GM12878 (cell line): ENCODE measurements around the gene TPGS1. TPM values are rescaled to one million over a fixed set of nuclear protein-coding genes. Genes with fewer than 3 reads are reported as not detected.

Experiments used
- CBFB ChIP-seq: IDR thresholded peaks from 2 replicates; pipeline ENCODE4 v1.6.1; 2016; ENCODE audit warnings: antibody characterized with exemption, low read depth
- CHD2 ChIP-seq: IDR thresholded peaks from 2 replicates; pipeline ENCODE4 v1.6.1; 2011; ENCODE audit warnings: low read depth, low read length, improper control_type of control experiment, borderline replicate concordance
- DPF2 ChIP-seq: fragments of 450-650 bp; IDR thresholded peaks from 2 replicates; pipeline ENCODE4 v1.6.1; 2017; ENCODE audit warnings: mild to moderate bottlenecking
- E2F4 ChIP-seq: IDR thresholded peaks from 2 replicates; pipeline ENCODE4 v1.6.1; 2012; ENCODE audit warnings: low read depth, low read length, improper control_type of control experiment
- ESRRA ChIP-seq: IDR thresholded peaks from 2 replicates; pipeline ENCODE4 v1.6.1; 2012; ENCODE audit warnings: mild to moderate bottlenecking, low read length, improper control_type of control experiment
- IKZF1 ChIP-seq: fragments of 450-650 bp; conservative IDR thresholded peaks from 2 replicates; pipeline ENCODE4 v1.6.1; 2017; ENCODE audit warnings: antibody characterized with exemption, mild to moderate bottlenecking
- KLF5 ChIP-seq: fragments of 450-650 bp; IDR thresholded peaks from 2 replicates; pipeline ENCODE4 v1.6.1; 2014; ENCODE audit warnings: mild to moderate bottlenecking; ENCODE audit not compliant: partially characterized antibody
- NFXL1 ChIP-seq: fragments of 450-650 bp; IDR thresholded peaks from 2 replicates; pipeline ENCODE4 v1.6.1; 2017; ENCODE audit warnings: antibody characterized with exemption, mild to moderate bottlenecking, borderline replicate concordance
- NR2C1 ChIP-seq: fragments of 450-650 bp; IDR thresholded peaks from 2 replicates; pipeline ENCODE4 v1.6.1; 2017; ENCODE audit warnings: antibody characterized with exemption, mild to moderate bottlenecking, moderate library complexity
- NR2F1 ChIP-seq: fragments of 450-650 bp; conservative IDR thresholded peaks from 2 replicates; pipeline ENCODE4 v1.6.1; 2017; ENCODE audit warnings: mild to moderate bottlenecking
- PAX5 ChIP-seq: IDR thresholded peaks from 2 replicates; pipeline ENCODE4 v1.6.1; 2011; ENCODE audit warnings: low read depth, low read length, borderline replicate concordance
- POLR2AphosphoS5 ChIP-seq: IDR thresholded peaks from 2 replicates; pipeline ENCODE4 v1.6.1; 2011; ENCODE audit warnings: mild to moderate bottlenecking, low read length, inconsistent platforms
- RAD51 ChIP-seq: fragments of 450-650 bp; IDR thresholded peaks from 2 replicates; pipeline ENCODE4 v1.6.1; 2016; ENCODE audit warnings: moderate library complexity, mild to moderate bottlenecking, inconsistent platforms
- RELA ChIP-seq: fragments of 450-650 bp; IDR thresholded peaks from 2 replicates; pipeline ENCODE4 v1.8.0; 2014; ENCODE audit warnings: borderline replicate concordance; ENCODE audit not compliant: partially characterized antibody
- SIX5 ChIP-seq: IDR thresholded peaks from 2 replicates; pipeline ENCODE4 v1.6.1; 2011; ENCODE audit warnings: mild to moderate bottlenecking, low read depth, low read length, moderate library complexity; ENCODE audit not compliant: severe bottlenecking
- TARDBP ChIP-seq: IDR thresholded peaks from 2 replicates; pipeline ENCODE4 v1.6.1; 2016; ENCODE audit warnings: borderline replicate concordance
- TCF12 ChIP-seq: IDR thresholded peaks from 2 replicates; pipeline ENCODE4 v1.6.1; 2011; ENCODE audit warnings: low read depth, mild to moderate bottlenecking, low read length
- TCF3 ChIP-seq: IDR thresholded peaks from 2 replicates; pipeline ENCODE4 v1.6.1; 2012; ENCODE audit warnings: low read depth, mild to moderate bottlenecking, low read length, borderline replicate concordance; ENCODE audit not compliant: insufficient read depth
- YBX1 ChIP-seq: fragments of 450-650 bp; IDR thresholded peaks from 2 replicates; pipeline ENCODE4 v1.6.1; 2016; ENCODE audit warnings: antibody characterized with exemption
- ZBTB40 ChIP-seq: fragments of 450-650 bp; IDR thresholded peaks from 2 replicates; pipeline ENCODE4 v1.6.1; 2016; ENCODE audit warnings: mild to moderate bottlenecking, moderate library complexity, borderline replicate concordance
- ZNF687 ChIP-seq: fragments of 450-650 bp; IDR thresholded peaks from 2 replicates; pipeline ENCODE4 v1.6.1; 2017; ENCODE audit warnings: mild to moderate bottlenecking, moderate library complexity
- ZSCAN29 ChIP-seq: fragments of 450-650 bp; IDR thresholded peaks from 2 replicates; pipeline ENCODE4 v1.6.1; 2017; ENCODE audit warnings: mild to moderate bottlenecking, moderate library complexity
- polyA plus RNA-seq, 11 experiments: library from polyadenylated mRNA; depleted of rRNA in 4 of 11; unstranded in 6 of 11; stranded (reverse) in 5 of 11; fragments of >200 nt; fragmentation: Nextera tagmentation in 4 of 11; fragmentation: Illumina TruSeq in 1 of 11; extraction: Ambion mirVana in 4 of 11; extraction: Trizol in 1 of 11; gene quantifications; 1 replicate in 1 of 11; 2 replicates in 10 of 11; pipeline versions ENCODE4 v1.2.1 to v1.2.3, GENCODE V29; 2011 to 2016; ENCODE audit warnings: inconsistent platforms in 2 of 11, missing spikeins in 2 of 11, low read depth in 1 of 11
- total RNA-seq, 4 experiments: library from RNA; depleted of rRNA in 3 of 4; stranded (reverse); fragments of >200 nt in 3 of 4; fragmentation: Illumina TruSeq in 1 of 4; extraction: Trizol in 1 of 4; gene quantifications; 2 replicates each; pipeline versions ENCODE4 v1.2.1 to v1.2.3, GENCODE V29; 2013 to 2021

Gene TPGS1
- total and polyA plus RNA-seq, 10 of the 15 experiments (the other 5 are each of a cell fraction or from before 2014, with no cell fraction given) = 0.24 to 24.7 (median 7.7) TPM; not detected in 2

GRCh38 chr19:488505-489417 is 18.5 kb upstream of the TPGS1 start (continued):
- peak; percentile 74 for TF ChIP-seq ZSCAN29
- 0 out of 2 replicates have a peak, but pooled peaks have one; percentile 67 for TF ChIP-seq E2F4
- peak; percentile 24; the same call in 1 of the 2 replicates for TF ChIP-seq ZBTB40
- TF ChIP-seq YBX1 = no peak
- TF ChIP-seq POLR2AphosphoS5 = peak; percentile 55; the same call in 1 of the 2 replicates
- TF ChIP-seq NR2C1 = peak; percentile 88
- peak; percentile 99 for TF ChIP-seq NR2F1
- peak; percentile 53; the same call in 1 of the 2 replicates for TF ChIP-seq TCF3
- peak; percentile 100 for TF ChIP-seq IKZF1
- 0 out of 2 replicates have a peak, but pooled peaks have one; percentile 29 for TF ChIP-seq NFXL1
- TF ChIP-seq RELA = peak; percentile 78
- TF ChIP-seq PAX5 = peak; percentile 41; the same call in 1 of the 2 replicates
- peak; percentile 64 for TF ChIP-seq KLF5
- peak; percentile 23; the same call in 1 of the 2 replicates for TF ChIP-seq CBFB
- peak; percentile 47; the same call in 1 of the 2 replicates for TF ChIP-seq ESRRA
- TF ChIP-seq ZNF687 = peak; percentile 68
- TF ChIP-seq TARDBP = peak; percentile 94
- TF ChIP-seq RAD51 = no peak
- peak; percentile 93 for TF ChIP-seq SIX5
- peak; percentile 72 for TF ChIP-seq CHD2
- TF ChIP-seq TCF12 = peak; percentile 59; the same call in 1 of the 2 replicates
- TF ChIP-seq DPF2 = peak; percentile 97
